ENCODE results near the gene TUT7. TPM values are rescaled to one million over a fixed set of nuclear protein-coding genes. Genes with fewer than 3 reads are reported as not detected.

Gene TUT7
- polyA plus RNA-seq, 6 donors from 2014 or later = 16.0 to 33.0 (median 20.4) TPM

DNA sequence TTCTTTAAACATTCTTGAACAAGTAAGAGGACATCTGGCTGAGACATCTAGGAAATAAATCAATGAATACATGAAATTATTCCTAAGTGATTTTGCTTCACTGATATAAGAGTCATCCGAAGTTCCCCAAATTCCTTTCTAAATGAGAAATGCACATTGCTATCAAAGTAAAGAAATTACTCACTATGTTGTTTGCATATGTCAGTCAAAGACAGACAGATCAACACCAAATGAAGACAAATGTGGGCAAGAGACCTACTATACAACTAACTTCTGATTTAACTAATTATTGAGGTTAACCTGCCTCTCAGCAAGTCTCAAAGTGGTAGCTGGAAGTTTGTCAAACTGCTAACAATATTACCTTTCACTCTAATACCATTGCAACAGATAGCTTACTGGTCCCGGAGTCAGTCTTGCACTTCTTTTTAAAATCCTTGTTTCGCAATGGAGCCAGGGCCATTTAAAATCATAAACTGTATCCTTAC is 13.2 kb downstream of the TUT7 start:
- H3K36me3 Mint-ChIP-seq = peaks cover 18 to 32% of the 10 kb centered on the region in 2 donors
- H3K27ac Mint-ChIP-seq = no peak overlapping the region

DNA sequence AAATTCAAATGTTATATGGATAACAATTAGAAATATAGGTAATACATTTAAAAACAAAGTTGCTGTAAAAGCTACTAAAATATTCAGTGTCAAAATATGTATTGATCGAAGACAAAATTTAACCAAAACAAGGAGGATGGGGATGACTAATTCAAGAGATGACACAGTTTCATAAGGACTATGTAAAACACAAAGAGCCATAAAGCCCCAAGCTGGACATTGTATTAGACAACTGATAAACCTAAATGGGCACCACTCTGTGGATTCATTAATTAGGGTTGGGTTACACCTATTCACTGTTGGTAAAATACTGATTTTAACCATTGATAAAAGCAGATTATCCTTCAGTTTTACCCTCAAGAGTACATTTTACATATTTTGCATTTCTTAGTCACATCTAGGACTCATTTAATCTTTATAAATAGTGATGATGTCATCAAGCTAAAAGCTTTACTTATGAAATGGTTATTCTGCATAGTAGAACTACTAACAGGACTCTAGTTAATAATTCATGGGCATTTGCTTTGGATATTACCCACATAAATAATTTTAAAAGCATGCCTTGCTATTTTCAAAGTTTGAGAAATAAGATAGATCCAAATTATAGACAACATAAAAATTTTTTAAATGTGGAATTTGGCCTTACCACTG is 13.7 kb downstream of the TUT7 start:
- H3K4me1 Mint-ChIP-seq = peaks cover 11 to 39% (median 26%) of the 10 kb centered on the region in 3 donors
- DNase-seq = no peak
- H3K36me3 Mint-ChIP-seq = peaks cover 21 to 32% of the 10 kb centered on the region in 2 donors
- H3K9me3 Mint-ChIP-seq = no peaks in the 10 kb centered on the region
- peak overlapping the region in 2 of 6 donors; percentile 10 to 18 for H3K27ac Mint-ChIP-seq
- H3K27me3 Mint-ChIP-seq = no peaks in the 10 kb centered on the region
- no peak for ATAC-seq (ENCODE audit: low read depth in 2 of 2)
- H3K4me3 Mint-ChIP-seq = no peak overlapping the region

More for the DNA sequence above, 13.2 kb downstream of the TUT7 start:
- DNase-seq (no peak), ATAC-seq (ENCODE audit: low read depth in 2 of 2) (no peak)
- H3K4me3 Mint-ChIP-seq = no peak overlapping the region
- peaks cover 12 to 41% (median 32%) of the 10 kb centered on the region in 3 donors for H3K4me1 Mint-ChIP-seq
- no peaks in the 10 kb centered on the region for H3K9me3 Mint-ChIP-seq
- H3K27me3 Mint-ChIP-seq = no peaks in the 10 kb centered on the region

- ATAC-seq (ENCODE audit: low read depth in 2 of 2) (peak; percentile 54 to 73), DNase-seq (no peak)
- H3K27me3 Mint-ChIP-seq = no peaks in the 10 kb centered on the region
Observed at GRCh38 chr9:86337469-86338108, 16.6 kb downstream of the TUT7 start.

GRCh38 chr9:86336058-86336457 is 18.2 kb downstream of the TUT7 start:
- Mint-ChIP-seq H3K9me3 (peaks cover 0 to 9% (median 0%) of the 10 kb centered on the region in 7 donors), H3K4me3 (no peak overlapping the region), H3K27me3 (no peaks in the 10 kb centered on the region), H3K36me3 (peaks cover 42 to 49% of the 10 kb centered on the region in 2 donors), H3K27ac (no peak overlapping the region), H3K4me1 (peaks cover 10 to 34% (median 20%) of the 10 kb centered on the region in 3 donors)
- ATAC-seq (ENCODE audit: low read depth in 2 of 2) (no peak), DNase-seq (no peak)

More at GRCh38 chr9:86337469-86338108, 16.6 kb downstream of the TUT7 start:
- peaks cover 0 to 4% (median 0%) of the 10 kb centered on the region in 7 donors for H3K9me3 Mint-ChIP-seq
- peaks cover 7 to 39% (median 26%) of the 10 kb centered on the region in 3 donors for H3K4me1 Mint-ChIP-seq
- peaks cover 38 to 49% of the 10 kb centered on the region in 2 donors for H3K36me3 Mint-ChIP-seq
- peak overlapping the region; percentile 33 to 94 (median 73) for H3K27ac Mint-ChIP-seq
- peak overlapping the region in 7 of 8 donors; percentile 47 to 69 (median 56) for H3K4me3 Mint-ChIP-seq

- Mint-ChIP-seq H3K36me3 (peaks cover 42 to 44% of the 10 kb centered on the region in 2 donors), H3K9me3 (peaks cover 0 to 9% (median 0%) of the 10 kb centered on the region in 7 donors), H3K4me1 (peaks cover 9 to 22% (median 18%) of the 10 kb centered on the region in 3 donors), H3K4me3 (no peak overlapping the region), H3K27me3 (no peaks in the 10 kb centered on the region), H3K27ac (peak overlapping the region in 2 of 6 donors; percentile 16 to 64)
- ATAC-seq (ENCODE audit: low read depth in 2 of 2) (no peak), DNase-seq (no peak)
Observed at GRCh38 chr9:86333651-86334050, 20.6 kb downstream of the TUT7 start.

DNA sequence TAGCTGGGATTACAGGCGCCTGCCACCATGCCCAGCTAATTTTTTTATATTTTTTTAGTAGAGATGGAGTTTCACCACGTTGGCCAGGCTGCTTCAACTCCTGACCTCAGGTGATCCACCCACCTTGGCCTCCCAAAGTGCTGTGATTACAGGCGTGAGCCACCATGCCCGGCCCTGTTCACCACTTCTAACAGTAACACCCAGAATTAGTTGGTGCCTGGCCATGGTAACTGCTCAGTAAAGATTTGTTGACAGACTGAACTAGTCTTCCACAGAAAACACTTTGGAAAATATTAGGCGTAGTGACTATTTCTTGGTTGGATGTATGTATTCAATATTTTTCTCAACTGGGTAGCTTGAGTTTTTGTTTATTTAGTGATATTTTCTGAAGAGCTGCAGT is 24.0 kb downstream of the TUT7 start:
- Mint-ChIP-seq H3K4me1 (peaks cover 0 to 3% (median 0%) of the 10 kb centered on the region in 3 donors), H3K9me3 (peaks cover 0 to 9% (median 0%) of the 10 kb centered on the region in 7 donors), H3K4me3 (no peak overlapping the region), H3K36me3 (peaks cover 34 to 36% of the 10 kb centered on the region in 2 donors), H3K27ac (no peak overlapping the region), H3K27me3 (no peaks in the 10 kb centered on the region)
- DNase-seq = no peak
- ATAC-seq (ENCODE audit: low read depth in 2 of 2) = no peak

- Mint-ChIP-seq H3K27ac (peak overlapping the region in 1 of 6 donors; percentile 61), H3K4me1 (peaks cover 0 to 3% (median 0%) of the 10 kb centered on the region in 3 donors), H3K9me3 (peaks cover 0 to 9% (median 0%) of the 10 kb centered on the region in 7 donors), H3K36me3 (peaks cover 28 to 33% of the 10 kb centered on the region in 2 donors), H3K4me3 (no peak overlapping the region), H3K27me3 (no peaks in the 10 kb centered on the region)
- DNase-seq (no peak), ATAC-seq (ENCODE audit: low read depth in 2 of 2) (no peak)
Observed at GRCh38 chr9:86329649-86330048, 24.6 kb downstream of the TUT7 start.

- H3K4me3 Mint-ChIP-seq = no peak overlapping the region
- H3K36me3 Mint-ChIP-seq = peaks cover 24 to 32% of the 10 kb centered on the region in 2 donors
- H3K9me3 Mint-ChIP-seq = peaks cover 0 to 9% (median 0%) of the 10 kb centered on the region in 7 donors
- ATAC-seq (ENCODE audit: low read depth in 2 of 2) = no peak
- H3K27ac Mint-ChIP-seq = peak overlapping the region in 1 of 6 donors; percentile 15
- DNase-seq = no peak
- H3K27me3 Mint-ChIP-seq = no peaks in the 10 kb centered on the region
- H3K4me1 Mint-ChIP-seq = peaks cover 0 to 7% (median 5%) of the 10 kb centered on the region in 3 donors
Observed at GRCh38 chr9:86328156-86328555, 26.1 kb downstream of the TUT7 start.

GRCh38 chr9:86326536-86326935 is 27.7 kb downstream of the TUT7 start:
- Mint-ChIP-seq H3K27me3 (no peaks in the 10 kb centered on the region), H3K4me3 (no peak overlapping the region), H3K27ac (no peak overlapping the region), H3K4me1 (peaks cover 3 to 9% (median 8%) of the 10 kb centered on the region in 3 donors), H3K9me3 (no peaks in the 10 kb centered on the region), H3K36me3 (peaks cover 15 to 22% of the 10 kb centered on the region in 2 donors)
- no peak for DNase-seq
- no peak for ATAC-seq (ENCODE audit: low read depth in 2 of 2)

- Mint-ChIP-seq H3K27me3 (no peaks in the 10 kb centered on the region), H3K4me1 (peaks cover 3 to 9% (median 8%) of the 10 kb centered on the region in 3 donors), H3K36me3 (peaks cover 12 to 35% of the 10 kb centered on the region in 2 donors), H3K9me3 (no peaks in the 10 kb centered on the region), H3K27ac (no peak overlapping the region), H3K4me3 (no peak overlapping the region)
- DNase-seq (no peak), ATAC-seq (ENCODE audit: low read depth in 2 of 2) (no peak)
Observed at GRCh38 chr9:86324901-86325300, 29.3 kb downstream of the TUT7 start.

- Mint-ChIP-seq H3K27me3 (no peaks in the 10 kb centered on the region), H3K36me3 (peaks cover 12 to 35% of the 10 kb centered on the region in 2 donors), H3K9me3 (no peaks in the 10 kb centered on the region), H3K4me3 (no peak overlapping the region), H3K4me1 (peaks cover 3 to 9% (median 8%) of the 10 kb centered on the region in 3 donors), H3K27ac (no peak overlapping the region)
- no peak for ATAC-seq (ENCODE audit: low read depth in 2 of 2)
- no peak for DNase-seq
Observed at GRCh38 chr9:86324308-86324707, 29.9 kb downstream of the TUT7 start.

DNA sequence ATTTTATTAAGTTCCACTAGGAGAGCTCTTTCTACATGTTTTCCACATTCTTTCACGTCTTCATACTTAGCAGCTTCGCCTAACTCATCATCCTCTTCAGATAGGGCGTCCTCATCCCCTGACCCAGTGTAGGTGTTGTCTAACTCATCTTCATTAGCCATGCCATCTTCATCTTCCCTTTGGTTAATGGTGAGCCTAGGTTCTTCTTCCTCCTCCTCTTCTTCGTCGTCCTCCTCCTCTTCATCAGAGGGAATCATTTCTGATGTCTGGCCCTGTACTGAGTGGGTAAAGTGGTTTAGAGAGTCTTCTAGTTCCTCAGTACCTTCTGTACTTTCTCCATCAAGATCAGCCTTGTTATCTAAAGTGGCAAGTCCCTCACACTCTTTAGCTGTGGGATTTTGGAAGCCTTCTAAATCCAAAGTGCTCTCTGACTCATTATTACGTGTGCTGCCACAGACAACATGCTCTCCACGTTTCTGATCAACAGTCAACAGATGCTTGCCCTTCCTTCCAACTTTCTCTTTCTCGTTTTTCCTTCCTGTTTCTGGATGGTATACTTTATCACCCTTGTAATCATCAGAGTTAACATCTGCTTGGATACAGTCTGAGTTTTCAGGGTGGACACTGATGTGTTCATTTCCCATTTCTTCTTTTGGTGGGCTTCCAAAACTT is 31.1 kb downstream of the TUT7 start:
- Mint-ChIP-seq H3K4me1 (peaks cover 3 to 9% (median 8%) of the 10 kb centered on the region in 3 donors), H3K27me3 (no peaks in the 10 kb centered on the region), H3K36me3 (peaks cover 12 to 35% of the 10 kb centered on the region in 2 donors), H3K4me3 (no peak overlapping the region), H3K9me3 (no peaks in the 10 kb centered on the region), H3K27ac (peak overlapping the region in 4 of 6 donors; percentile 8 to 88 (median 48))
- ATAC-seq (ENCODE audit: low read depth in 2 of 2) (no peak), DNase-seq (no peak)

DNA sequence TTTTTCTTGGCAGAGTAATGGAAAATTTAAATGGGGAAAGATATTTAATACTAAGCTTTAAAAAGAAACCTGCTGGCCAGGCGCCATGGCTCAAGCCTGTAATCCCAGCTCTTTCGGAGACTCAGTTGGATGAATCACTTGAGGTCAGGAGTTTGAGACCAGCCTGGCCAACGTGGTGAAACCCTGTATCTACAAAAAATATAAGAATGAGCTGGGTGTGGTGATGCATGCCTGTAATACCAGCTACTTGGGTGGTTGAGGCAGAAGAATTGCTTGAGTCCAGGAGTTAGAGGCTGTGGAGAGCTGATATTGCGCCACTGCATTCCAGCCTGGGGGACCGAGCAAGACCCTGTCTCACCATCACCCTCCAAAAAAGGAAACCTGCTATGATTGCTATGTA is 32.8 kb downstream of the TUT7 start:
- H3K36me3 Mint-ChIP-seq = peaks cover 12 to 40% of the 10 kb centered on the region in 2 donors
- H3K9me3 Mint-ChIP-seq = no peaks in the 10 kb centered on the region
- DNase-seq = no peak
- H3K4me3 Mint-ChIP-seq = no peak overlapping the region
- no peak overlapping the region for H3K27ac Mint-ChIP-seq
- peaks cover 3 to 9% (median 8%) of the 10 kb centered on the region in 3 donors for H3K4me1 Mint-ChIP-seq
- H3K27me3 Mint-ChIP-seq = no peaks in the 10 kb centered on the region
- ATAC-seq (ENCODE audit: low read depth in 2 of 2) = no peak

Data from naive B cell (primary cell).